H4 (cell line): ENCODE measurements around the gene SLC38A7. TPM values are rescaled to one million over a fixed set of nuclear protein-coding genes. Genes with fewer than 3 reads are reported as not detected.
"Not testable (repeated sequence)": the region's sequence is repeated elsewhere in the genome, so short reads cannot be mapped to it uniquely, and the experiment has no call there.

Source experiments
- DNase-seq: peaks from one replicate; pipeline ENCODE4 v3.0.0-alpha.2; 2015; ENCODE audit warnings: low spot score
- total RNA-seq: library from RNA; depleted of rRNA; stranded (reverse); fragments of >200 nt; shearing (Covaris generic); gene quantifications from 2 replicates; pipeline ENCODE4 v1.2.3, GENCODE V29; 2014; rRNA removed

The SLC38A7 gene, protein sequence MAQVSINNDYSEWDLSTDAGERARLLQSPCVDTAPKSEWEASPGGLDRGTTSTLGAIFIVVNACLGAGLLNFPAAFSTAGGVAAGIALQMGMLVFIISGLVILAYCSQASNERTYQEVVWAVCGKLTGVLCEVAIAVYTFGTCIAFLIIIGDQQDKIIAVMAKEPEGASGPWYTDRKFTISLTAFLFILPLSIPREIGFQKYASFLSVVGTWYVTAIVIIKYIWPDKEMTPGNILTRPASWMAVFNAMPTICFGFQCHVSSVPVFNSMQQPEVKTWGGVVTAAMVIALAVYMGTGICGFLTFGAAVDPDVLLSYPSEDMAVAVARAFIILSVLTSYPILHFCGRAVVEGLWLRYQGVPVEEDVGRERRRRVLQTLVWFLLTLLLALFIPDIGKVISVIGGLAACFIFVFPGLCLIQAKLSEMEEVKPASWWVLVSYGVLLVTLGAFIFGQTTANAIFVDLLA
- total RNA-seq, result 7.0 and 23.7 TPM in 2 replicates

DNA sequence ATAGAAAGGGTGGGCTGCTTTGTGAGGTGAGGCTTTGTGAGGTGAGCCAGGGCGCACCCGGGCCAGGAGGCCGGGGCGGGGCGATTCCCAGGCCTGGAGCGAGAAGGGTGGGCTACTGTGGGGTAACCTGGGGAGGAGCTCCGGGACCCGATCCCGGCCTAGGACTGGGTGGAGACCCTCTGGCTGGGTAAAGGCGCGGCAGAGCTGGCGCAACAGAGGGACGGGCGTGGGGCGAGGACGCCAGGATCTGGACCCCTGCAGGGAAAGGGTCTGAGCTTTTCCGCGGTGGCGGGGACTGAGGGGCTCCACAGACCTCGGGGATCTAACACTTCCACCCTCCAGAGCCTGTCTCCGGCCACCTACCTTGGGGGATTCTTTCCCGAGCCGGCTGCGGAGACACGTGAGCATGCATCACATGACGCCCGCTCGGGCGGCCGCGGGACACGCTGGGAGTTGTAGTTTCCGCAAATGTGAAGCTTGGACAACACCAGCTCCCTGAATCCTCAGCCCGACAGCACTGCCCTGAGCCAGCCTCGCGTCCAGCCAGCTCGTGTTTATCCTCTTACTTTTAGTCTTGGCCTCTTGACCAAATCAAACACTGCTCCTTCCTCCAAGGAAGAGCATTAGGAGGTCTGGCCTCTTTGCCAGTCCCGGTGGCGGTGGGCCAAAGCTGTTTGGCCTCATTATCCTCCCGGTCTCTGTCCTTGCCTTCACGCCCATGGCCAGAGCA, at the start of gene SLC38A7:
Gene SLC38A7, minus strand, starts transcription at position 417 of the 730 bp plus-strand sequence. CDS start 4,644 bp downstream, outside the sequence.
- DNase-seq, result peak; percentile 71

DNA sequence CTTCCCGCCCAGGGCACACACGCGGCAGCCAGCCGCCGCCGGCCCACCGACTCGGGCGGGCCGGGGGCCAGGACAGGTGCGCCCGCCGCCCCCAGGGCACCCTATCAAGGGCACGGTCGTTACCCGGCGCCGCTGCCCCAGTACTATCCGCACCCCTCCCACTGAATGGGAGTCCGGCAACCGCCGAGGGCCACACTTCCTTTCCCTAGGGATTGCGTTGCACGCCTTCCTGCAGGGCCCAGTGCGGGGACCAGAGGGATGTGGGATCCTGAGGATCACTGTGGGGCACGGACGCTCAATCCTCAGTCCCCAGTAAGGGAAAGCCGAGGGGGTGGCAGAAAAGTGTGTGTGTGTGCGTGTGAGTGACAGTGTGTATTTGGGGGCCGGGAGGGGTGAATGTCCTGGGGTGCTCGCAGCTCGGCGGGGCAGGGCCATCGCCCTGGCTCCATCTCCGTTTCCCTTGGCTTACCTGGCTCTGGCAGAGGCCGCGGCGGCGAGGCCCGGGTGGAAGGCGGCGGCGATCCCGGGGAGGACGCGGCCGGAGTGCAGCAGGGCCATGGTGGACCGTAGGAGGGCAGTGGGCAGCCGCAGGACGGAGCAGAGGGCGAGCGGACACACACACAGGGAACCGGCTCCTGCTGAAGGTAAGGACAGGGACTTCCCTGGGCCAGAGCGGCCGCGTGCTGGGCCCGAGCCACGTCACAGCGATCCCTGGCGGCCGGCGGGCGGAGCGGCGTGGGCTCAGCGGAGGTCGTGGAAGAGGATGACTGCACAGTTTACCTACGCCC, 49.3 kb upstream of the SLC38A7 start, which contains the start of gene GOT2:
Gene GOT2, minus strand, starts transcription at position 646 of the 788 bp plus-strand sequence. Its CDS starts 88 bp downstream, at position 558.
- peak; percentile 82 for DNase-seq

DNA sequence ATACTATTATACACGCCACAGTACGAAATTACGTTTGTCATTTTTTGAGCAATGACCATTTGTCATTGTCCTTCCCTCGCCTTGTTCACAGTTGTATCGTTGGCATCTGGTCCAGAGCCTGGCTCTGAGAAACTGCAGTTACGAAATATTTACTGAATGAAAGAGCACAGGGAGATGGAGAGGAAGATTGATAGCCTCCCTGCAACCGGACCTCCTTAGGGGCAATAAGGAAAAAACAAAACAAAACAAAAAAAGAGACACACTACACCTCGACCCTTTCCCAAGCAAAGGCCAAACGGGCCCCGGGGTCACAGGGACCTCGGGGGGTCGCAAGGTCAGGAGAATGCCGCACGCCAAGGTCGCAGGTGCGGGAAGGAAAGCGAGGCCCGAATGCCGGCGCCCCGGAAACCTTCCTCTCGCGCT, 48.7 kb upstream of the SLC38A7 start:
- DNase-seq, result no peak

DNA sequence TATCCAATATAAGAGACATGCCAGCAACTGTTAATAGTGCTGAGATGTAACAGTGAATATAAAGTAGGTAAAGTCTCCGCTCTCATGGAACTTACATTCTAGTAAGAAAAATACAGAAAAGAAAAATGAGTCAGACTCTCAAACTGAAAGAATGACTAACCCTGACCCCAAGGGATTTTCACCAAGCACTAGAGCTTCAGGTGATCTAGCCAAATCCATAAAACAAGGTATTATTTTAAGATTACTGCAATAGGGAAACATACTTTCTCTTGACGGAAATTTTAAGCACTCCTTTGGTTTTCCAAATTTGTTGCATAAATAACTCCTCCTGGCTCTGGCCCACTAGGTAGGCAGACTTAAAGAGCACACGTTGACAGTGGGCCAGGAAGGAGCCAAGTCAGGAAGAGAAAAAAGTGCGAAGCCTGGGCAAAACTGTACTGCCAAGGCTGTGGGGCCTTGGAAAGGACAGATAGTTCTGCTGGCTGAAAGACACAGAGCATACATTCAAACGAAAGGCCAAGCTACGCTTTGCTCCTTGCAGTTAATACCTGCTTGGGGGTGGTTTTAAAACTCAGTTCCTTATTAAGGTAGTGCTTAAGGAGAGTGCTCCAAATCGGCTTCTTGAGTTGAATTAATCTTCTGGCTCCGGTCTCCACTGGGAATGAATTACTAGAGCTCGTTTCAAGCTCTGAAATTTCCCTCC, 48.1 kb upstream of the SLC38A7 start:
- no peak for DNase-seq

DNA sequence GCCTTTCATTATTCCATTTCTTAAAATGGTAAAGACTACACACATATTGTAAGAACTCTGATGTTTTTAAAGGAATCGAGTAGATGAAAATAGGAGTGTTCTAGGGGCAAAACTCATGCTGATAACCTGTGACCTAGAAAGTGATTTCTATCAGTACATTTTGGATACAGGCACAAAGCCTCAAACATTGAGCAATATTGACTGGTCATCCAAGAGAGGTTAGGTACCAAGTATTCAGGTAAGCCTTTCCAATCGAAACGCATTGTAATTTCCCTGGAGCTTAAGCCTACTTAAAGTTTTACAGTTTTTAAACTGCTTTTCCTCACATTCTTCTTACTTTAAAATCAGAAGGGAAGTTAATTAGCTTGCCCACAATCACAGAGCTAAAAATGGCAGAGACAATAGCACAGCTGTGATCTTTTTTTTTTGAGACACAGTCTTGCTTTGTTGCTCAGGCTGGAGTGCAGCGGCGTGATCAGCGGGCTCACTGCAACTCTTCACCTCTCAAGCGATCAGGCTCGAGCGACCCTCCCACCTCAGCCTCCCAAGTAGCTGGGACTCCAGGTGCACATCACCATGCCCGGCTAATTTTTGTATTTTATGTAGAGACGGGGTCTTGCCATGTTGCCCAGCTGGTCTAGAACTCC, 46.3 kb upstream of the SLC38A7 start:
- DNase-seq, result no peak

DNA sequence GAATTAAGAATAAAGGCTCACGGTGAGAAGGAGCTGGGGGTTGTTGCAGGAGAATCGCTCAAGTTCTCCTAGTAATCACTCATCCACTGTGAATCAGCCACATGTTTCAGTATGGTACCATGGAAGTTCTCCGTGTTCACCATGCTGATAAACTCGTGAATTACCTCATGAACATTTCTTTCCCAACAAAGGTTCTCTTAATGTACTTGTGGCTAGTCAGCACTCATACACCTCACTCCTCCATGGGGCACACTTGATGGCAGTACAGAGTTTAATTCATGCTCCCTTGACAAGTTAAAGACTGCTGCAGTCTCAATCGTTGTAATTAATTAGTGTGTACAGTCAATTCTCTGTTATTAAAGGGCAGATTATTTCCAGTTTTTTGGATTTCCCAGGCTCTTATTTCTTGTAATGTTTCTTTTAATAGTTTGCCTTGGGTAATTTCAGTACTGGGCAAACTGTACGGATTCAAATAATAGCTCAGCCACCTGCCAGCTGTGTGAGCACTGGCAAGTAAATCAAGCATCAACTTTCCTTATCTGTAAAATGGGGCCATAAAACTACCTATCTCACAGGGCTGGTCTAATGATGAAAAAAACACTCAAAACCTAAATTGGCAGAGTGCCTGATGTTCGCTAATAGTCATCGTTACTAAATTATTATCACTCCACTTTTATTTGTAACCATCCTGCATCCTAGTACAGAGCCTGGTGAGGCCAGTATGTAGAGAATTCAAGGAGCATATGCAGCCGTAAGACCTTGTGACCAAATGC, 43.4 kb upstream of the SLC38A7 start:
- DNase-seq, result no peak

DNA sequence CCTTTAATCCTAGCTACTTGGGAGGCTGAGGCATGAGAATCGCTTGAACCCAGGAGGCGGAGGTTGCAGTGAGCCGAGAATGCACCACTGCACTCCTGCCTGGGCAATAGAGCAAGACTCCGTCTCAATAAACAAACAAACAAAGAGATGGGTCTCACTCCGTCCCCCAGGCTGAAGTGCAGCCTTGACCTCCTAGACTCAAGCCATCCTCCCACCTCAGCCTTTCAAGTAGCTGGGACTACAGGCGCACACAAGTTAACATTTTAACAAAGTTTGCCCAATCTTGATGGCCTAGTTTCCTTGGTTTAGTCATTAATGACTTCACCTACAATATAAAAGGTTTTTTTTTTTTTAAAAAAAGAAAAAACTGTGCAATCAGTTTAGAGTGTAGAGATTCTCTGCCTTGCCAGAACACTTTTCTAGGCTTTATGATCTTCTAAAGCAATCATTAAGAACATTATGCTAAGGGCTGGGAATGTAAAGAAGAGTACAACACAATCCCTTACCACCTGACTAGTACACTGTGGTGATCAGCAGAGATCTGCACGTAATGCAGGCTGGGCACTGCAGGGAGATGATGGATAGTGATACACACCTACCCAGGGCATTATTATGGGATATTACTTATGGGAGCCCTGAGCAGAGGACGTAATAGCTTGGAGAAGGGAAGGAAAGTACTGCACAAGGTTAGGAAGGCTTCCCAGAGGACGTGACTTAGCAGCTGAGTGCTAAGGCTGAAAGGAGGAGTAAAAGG, 42.6 kb upstream of the SLC38A7 start:
- DNase-seq, result no peak

DNA sequence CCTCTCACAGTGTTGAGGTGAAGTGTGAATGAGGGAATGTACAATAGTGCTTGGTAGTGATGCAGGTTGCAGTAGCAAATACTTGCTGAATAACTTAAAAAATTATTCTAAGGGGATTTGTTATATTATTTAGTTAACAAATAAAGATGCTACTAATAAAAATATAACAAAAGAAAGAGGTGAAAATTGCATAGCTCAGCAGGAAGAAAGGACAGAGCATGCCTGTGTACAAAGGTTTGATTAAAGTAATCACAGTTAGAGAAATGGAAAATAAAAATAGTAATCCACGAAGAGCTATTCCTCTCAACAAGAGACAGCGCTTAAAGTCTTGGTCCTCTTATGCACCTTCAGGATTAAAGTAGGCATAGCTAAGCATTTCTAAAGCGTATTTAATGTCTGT, 38.5 kb upstream of the SLC38A7 start:
- DNase-seq, result no peak

DNA sequence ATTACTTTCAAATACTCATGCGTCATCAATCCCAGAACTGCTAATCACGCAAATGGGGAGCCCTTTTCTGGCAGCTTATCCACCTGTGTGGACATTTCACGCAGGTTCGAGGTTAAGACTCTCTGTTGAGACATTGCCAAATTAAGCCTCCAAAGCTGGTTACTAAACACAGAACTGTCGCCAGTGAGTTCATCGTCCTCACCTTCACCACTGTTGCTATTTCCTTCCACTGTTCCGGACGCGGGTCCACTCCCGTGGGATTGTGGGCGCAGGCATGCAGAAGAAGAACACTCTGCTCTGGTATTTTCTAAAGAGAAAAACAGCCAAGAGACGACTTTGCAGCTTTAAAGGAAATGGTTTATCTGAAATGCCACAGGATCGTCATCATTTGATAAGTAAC, 33.4 kb upstream of the SLC38A7 start:
- DNase-seq, result no peak

DNA sequence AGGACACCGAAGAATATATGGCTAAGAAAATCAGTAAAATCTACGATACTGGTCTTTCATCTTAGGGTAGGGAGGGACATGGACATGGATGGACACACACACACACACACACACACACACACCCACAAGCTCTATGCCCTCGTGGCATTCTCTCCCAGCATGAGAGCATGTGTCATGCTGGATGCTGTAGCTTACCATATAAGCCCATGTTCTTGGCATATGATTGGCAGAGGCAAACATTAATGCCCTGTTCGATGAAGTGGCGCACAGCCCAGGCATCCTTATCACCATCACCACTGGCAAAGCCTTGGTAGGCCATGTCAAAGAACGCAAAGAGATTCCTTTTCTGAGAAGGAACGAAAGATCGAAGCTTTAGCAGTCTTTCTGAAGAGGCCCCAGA, 31.9 kb upstream of the SLC38A7 start:
- no peak for DNase-seq

DNA sequence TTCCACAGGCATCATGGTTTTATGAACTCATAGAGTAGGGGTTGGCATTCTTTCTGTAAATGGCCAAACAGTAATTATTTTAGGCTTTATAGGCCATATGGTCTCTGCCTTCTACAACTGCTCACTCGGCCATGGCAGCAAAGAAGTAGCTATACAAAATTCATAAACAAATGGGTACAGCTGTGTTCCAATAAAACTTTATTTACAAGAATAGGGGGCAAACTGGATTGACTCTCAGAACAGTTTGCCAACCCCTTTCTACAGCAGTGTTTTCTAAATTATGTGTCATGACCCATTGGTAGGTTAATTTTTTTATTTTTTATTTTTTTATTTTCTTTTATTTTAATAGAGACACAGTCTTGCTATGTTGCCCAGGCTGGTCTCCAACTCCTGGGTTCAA, 29.2 kb upstream of the SLC38A7 start:
- DNase-seq, result no peak

DNA sequence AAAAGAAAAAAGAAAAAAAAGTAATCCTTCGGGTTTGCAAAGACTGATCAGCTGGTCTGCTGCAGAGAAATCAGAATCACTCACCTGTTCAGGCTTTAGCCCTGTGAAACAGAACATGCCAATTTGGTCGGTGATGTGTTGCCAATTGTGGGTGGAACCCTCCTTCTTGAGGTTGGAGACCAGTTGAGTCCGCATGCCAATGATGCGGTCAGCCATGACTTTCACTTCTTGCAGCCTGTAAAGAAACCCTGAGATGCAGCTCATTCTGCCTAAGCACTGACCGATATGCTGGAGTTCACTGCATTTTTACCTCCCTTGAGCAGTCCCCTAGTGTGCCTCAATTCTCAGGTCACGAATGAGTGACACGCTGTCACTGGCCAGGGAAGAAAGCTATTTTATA, 24.8 kb upstream of the SLC38A7 start:
- no peak for DNase-seq

DNA sequence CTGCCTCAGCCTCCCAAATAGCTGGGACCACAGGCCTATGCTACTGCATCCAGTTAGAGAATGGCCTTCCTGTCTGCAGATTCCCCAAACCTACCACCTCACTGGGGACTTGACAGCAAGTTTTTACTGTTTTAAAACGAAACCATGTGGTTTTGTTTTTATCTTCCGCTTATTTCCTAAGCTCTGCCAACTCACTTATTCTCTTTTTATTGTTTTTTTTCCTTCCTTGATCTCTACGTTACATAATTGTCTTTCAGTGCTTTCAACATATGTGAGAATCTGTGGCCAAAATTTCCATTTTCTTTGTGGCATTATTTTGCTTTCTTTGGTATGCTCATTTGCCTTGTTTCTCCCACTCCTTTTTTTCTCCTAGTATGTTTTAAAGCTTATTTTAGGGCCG, 14.6 kb upstream of the SLC38A7 start:
- DNase-seq, result no peak

DNA sequence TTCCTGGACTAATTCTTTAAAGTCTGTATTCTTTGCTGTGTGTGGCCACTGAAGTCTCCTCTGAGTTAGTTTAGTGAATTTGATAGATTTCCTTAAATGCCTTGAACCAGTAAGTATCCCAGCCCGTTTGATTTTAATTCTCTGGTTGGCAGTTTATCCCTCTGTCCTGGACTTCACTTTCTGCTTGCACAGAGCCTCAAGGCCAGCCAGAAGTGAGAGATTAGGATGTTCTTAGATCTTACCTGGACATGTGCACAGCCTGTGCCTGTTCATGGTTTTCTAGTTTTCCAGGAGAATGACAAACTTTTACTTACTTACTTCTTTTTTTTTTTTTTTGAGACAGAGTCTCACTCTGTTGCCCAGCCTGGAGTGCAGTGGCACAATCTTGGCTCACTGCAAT, 10.8 kb upstream of the SLC38A7 start:
- no peak for DNase-seq

DNA sequence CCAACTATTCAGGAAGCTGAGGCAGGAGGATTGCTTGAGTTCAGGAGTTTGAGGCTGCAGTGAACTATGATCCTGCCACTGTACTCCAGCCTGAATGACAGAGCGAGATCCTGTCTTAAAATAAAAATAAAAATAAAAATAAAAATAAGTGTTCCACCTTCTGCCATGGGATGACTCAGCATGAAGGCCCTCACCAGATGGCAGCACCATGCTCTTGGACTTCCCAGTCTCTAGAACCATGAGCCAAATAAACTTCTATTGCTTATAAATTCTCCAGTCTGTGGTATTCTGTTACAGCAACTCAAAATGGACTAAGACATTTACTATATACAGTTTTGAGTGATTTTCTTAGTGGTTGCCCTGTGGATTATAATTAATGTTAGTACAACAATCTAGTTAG, 7.9 kb upstream of the SLC38A7 start:
- DNase-seq, result no peak

DNA sequence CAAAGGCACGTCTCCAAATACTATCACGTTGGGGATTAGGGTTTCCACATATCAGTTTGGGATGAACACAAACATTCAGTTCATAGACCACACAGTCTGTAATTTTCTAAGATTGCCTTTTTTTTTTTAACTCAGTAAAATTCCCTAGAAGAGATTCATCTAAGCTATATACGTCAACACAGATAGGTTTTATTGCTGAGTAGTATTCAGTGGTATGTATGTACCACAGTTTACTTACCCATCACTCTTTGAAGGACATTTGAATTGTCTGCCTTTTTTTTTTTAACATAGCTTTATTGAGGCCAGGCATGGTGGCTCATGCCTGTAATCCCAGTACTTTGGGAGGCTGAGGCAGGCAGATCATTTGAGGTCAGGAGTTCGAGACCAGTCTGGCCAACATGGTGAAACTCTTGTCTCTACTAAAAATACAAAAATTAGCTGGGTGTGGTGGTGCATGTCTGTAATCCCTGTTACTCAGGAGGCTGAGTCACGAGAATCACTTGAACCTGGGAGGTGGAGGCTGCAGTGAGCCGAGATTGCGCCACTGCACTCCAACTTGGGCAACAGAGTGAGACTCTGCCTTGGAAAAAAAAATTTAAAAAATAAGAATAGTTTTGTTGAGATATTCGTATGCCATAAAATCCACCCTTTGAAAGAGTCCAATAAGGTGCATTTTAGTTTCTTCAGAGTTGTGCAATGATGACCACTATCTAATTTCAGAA, 2.6 kb upstream of the SLC38A7 start:
- DNase-seq, result not testable (repeated sequence)

DNA sequence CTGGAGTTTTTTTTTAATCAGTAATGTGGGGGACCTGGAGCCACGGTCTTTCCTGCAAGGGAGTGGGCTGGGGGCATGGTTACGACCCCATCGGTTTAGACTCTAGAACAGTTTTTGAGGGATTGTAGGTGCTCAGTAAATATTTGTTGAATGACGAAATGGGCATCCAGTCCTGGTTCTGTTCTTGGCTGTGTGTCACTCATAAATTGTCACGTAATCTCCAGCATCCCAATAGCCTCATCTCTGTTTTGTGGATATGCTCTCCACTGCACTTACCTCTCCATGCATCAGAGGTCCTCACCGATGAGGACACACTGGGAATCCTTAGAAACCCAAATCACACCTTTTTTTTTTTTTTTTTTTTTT, 497 bp upstream of the SLC38A7 start:
- DNase-seq, result no peak

DNA sequence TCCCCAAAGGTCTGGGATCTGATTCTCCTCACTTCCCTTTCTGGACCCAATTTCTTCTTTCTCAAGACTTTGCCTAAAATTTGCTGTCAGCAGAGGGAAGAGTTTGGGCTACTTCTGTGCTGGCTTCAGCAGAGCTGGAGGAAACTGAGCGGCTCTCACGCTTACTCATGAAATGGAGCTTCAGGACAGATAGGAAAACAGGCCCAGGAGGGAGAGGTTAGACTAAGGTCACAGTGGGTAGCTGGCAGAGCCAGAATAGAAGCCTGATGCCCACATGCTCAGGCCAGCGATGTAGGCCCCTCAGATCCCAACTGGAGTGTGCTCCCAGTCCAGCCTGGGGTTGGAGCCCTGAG, 593 bp downstream of the SLC38A7 start:
- no peak for DNase-seq

DNA sequence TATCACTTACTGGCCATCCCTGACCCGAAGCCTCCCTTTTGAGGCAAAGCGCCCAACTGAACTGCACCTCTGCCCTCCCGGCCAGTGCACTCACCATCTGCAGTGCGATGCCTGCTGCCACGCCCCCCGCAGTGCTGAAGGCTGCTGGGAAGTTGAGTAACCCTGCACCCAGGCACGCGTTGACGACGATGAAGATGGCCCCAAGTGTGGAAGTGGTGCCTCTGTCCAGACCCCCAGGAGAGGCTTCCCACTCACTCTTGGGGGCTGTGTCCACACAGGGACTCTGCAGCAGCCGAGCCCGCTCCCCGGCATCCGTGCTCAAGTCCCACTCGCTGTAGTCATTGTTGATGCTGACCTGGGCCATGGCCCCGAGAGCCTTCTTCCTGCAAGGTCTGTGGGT, 4.8 kb downstream of the SLC38A7 start:
- no peak for DNase-seq
